ENCODE results near the gene LKAAEAR1.

Gene LKAAEAR1

DNA sequence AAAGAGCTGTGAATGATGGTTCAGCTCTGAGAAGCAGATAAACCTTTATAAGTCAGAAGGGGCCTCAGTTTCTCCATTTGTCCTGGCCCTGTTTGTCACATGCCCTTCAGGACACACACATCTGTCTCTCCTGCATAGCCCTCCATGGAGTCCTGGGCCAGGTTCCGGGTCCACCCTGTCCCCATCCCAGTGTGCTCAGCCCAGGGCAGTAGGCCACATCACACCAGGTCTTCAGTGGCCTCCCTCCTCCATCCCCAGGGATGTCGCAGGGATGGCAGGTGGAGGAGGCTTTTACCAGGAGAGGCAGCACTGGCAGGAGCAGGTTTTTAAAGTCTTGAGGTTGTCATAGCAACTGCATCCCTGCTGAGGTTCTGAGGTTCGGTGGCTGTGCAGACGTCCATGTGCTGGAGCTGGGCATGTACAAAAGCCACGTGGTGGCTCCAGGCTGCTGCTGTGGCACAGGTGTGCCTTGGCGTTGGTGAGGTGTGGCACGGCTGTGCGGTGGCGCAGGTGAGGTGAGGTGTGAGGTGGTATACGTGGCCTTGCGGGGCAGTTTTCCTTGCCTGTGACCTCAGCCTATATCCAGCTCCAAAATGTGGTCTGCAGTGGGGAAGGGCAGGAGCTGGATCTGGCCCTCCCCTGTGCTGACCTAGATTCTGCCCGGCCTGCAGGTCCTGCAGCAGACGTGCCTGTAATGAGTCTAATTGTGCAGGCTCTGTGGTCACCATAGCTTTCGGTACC is 31.1 kb upstream of the LKAAEAR1 start:
- H3K27ac Mint-ChIP-seq: no peak overlapping the region
- H3K9me3 Mint-ChIP-seq: no peaks in the 10 kb centered on the region
- peaks cover 1% of the 10 kb centered on the region for H3K27me3 Mint-ChIP-seq (ENCODE audit: low read depth)
- H3K36me3 Mint-ChIP-seq (ENCODE audit: low read depth): no peaks in the 10 kb centered on the region
- peaks cover 4% of the 10 kb centered on the region for H3K4me1 Mint-ChIP-seq (ENCODE audit: low read depth)
- H3K4me3 Mint-ChIP-seq: no peak overlapping the region
- DNase-seq (ENCODE audit: low spot score): peak; percentile 3

DNA sequence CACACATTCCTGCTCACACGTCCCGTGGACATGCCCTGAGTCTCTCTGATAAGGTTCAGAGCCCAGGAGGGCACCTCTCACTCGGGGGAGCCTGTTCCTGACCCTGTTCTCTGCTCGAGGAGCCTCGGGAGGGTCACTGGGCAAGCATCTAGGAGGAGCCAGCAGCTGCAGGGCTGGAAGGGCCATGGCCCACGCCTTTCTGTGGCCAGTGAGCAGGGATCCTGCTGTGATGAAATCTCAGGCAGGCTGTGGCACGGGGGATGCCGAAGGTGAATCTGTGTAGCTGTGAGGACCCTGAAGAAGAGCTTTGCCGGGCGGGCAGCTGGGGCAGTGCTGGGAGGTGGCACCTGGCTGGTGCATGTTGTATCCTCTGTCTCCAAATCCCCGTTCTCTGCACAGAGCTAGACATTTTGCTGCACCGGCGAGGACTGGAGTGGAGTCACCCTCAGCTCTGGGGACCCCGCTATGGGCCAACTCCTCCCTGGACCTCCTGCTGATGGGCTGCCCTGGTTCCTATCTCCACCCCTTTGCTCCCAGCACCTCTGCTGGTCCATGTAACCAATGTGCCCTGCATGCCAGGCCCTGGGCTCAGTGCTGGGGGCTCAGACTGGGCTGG is 30.3 kb upstream of the LKAAEAR1 start:
- Mint-ChIP-seq H3K9me3 (no peaks in the 10 kb centered on the region), H3K4me1 (ENCODE audit: low read depth) (no peaks in the 10 kb centered on the region), H3K4me3 (no peak overlapping the region), H3K27ac (no peak overlapping the region), H3K27me3 (ENCODE audit: low read depth) (no peaks in the 10 kb centered on the region), H3K36me3 (ENCODE audit: low read depth) (no peaks in the 10 kb centered on the region)
- peak; percentile 2 for DNase-seq (ENCODE audit: low spot score)

DNA sequence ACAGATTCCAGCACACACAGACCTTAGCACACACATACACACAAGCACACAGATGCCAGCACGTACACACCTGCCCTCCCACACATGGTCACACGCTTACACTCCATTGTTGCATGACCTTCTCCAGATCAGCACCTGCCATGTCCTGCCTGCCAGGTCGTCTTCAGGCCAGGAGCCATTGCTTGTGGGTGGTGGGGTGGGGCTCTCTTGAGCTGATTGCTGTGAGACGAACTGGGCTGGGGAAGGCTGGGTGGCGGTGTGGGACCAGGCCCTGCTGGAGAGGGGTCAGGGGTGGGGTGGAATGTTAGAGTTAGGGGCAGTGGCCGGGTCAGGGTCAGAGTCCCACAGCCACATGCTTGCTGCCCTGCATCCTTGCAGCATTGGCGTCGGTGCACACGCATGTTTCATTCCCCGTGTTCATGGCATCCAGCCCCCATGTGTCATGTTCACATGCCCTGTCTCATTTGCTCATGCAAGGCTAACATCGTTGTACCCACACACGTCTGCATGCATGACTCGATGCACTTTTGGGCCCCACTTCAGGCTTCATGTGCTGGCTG is 29.7 kb upstream of the LKAAEAR1 start:
- no peak overlapping the region for H3K4me3 Mint-ChIP-seq
- no peaks in the 10 kb centered on the region for H3K9me3 Mint-ChIP-seq
- H3K36me3 Mint-ChIP-seq (ENCODE audit: low read depth): no peaks in the 10 kb centered on the region
- DNase-seq (ENCODE audit: low spot score): peak; percentile 2
- H3K27ac Mint-ChIP-seq: no peak overlapping the region
- no peaks in the 10 kb centered on the region for H3K4me1 Mint-ChIP-seq (ENCODE audit: low read depth)
- no peaks in the 10 kb centered on the region for H3K27me3 Mint-ChIP-seq (ENCODE audit: low read depth)

DNA sequence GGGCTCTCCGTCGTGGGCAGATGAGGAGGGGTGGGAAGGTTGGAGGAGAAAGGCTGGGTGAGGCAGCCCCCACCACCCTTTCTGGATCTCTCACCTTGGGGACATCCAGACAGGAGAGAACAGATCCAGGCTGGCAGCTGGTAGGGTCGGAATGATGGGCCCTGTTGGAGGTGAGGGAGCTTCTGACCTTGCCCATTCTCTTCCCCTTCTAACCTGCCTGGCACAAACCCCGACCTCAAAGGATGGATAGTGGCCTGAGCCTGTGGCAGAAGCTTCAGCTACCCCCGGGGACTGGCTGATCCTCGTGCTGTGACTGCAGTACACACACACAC is 29.2 kb upstream of the LKAAEAR1 start:
- no peaks in the 10 kb centered on the region for H3K27me3 Mint-ChIP-seq (ENCODE audit: low read depth)
- no peaks in the 10 kb centered on the region for H3K9me3 Mint-ChIP-seq
- no peak overlapping the region for H3K27ac Mint-ChIP-seq
- DNase-seq (ENCODE audit: low spot score): no peak
- H3K4me1 Mint-ChIP-seq (ENCODE audit: low read depth): no peaks in the 10 kb centered on the region
- H3K36me3 Mint-ChIP-seq (ENCODE audit: low read depth): no peaks in the 10 kb centered on the region
- no peak overlapping the region for H3K4me3 Mint-ChIP-seq

DNA sequence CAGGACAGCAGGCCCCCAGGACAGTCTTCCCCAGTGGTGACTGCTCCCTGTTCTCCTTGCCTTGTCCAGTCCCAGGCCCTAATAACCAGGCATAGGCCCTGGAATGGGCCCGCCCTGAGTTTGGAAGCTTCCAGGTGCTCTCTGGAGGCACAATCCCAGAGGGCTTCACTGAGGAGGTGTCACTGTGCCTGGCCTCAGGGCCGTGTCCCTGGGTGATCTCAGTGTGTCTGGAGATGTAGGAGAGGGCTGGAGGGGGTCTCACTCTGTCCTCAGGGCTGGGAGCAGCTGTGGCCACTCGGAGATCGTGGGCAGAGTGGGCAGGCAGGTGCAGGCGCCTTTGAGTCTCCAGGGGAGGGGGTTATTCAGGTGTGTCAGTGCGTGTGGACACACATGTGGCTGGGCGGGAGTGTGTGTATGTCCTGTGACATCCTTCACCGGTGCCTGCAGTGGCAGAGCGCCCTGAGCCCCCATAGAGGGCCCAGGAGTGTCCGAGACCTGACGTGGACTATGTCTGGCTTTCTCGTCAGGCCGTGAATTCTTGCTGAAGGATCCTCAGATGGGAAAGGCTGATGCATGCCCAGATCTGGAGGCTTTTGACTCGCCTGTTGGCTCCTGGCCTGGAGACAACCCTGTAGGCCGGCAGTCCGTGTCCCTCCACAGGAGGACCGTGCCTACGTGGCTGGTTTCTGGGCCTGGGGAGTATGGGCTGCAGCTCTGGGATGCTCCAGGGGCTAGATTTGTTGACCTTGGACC is 28.7 kb upstream of the LKAAEAR1 start:
- DNase-seq (ENCODE audit: low spot score): peak; percentile 2
- Mint-ChIP-seq H3K27me3 (ENCODE audit: low read depth) (no peaks in the 10 kb centered on the region), H3K4me1 (ENCODE audit: low read depth) (no peaks in the 10 kb centered on the region), H3K9me3 (no peaks in the 10 kb centered on the region), H3K4me3 (no peak overlapping the region), H3K36me3 (ENCODE audit: low read depth) (no peaks in the 10 kb centered on the region), H3K27ac (no peak overlapping the region)

DNA sequence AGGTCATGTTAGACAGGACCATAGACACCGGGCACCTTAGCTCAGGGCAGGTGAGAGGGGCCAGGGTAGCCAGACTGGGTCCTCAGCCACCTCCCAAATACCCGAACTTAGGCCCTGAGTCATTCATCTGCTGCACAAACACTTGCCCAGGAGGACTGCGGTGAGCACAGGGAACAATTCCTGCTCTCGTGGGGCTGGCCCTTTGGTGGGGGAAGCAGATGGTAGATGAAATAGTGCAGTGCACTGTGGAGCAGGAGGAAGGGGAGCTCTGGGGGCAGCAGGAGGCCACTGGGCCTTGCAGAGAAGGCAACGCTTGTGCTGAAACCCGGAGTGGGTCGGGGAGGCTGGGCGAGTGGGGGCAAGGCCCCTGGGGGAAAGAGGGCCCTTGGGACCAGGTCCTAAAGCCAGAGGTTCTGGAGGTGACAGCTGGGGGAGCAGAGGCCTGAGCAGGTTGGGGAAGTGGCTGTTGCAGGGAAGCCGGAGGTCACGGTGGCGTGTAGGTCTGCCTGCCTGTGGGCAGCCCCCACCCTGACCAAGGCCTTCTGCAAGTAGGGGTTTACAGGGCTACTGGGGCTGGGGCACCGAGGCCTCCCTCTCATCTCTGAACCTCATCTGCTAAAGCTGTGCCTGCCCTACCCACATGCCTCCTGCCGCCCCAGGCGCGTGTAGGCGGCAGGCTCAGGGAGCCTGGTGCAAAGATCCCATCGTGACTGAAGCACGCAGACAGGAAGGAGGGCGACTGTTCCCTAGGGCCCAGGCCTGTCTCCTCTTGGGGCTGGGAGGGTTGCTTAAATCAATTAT is 27.8 kb upstream of the LKAAEAR1 start:
- H3K36me3 Mint-ChIP-seq (ENCODE audit: low read depth): no peaks in the 10 kb centered on the region

DNA sequence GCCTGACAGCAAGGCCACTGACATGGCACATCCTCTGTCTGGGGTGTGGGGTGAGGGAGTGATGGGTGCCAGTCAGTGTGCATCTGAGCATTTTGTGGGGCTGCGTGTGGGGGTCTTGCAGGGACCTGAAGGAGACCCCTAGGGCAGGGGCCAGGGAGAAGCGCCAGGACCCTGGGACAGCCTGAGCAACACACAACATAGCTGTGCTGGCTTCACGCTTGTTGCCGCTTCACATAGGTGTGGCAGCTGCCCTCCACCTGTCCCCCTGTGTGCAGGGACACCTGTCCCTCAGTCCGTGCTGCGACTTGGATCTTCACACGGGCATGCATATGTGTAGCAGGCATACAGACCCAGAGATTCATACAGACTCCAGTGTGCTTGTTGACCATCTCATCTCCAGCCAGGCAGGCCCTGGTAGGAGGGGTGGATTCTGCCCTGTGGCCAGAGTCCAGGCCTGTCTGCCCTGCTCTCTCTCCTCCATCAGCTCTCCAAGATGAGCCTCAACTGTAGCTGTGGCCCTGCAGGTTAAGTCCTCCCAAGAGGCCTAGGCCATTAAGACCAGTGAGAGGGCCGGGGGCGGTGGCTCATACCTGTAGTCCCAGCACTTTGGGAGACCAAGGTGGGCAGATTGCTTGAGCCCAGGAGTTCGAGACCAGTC is 26.3 kb upstream of the LKAAEAR1 start:
- DNase-seq (ENCODE audit: low spot score): peak; percentile 2
- no peak overlapping the region for H3K4me3 Mint-ChIP-seq

More for the DNA sequence above, 27.8 kb upstream of the LKAAEAR1 start:
- H3K4me3 Mint-ChIP-seq: no peak overlapping the region
- no peak overlapping the region for H3K27ac Mint-ChIP-seq
- H3K4me1 Mint-ChIP-seq (ENCODE audit: low read depth): no peaks in the 10 kb centered on the region
- no peak for DNase-seq (ENCODE audit: low spot score)
- no peaks in the 10 kb centered on the region for H3K9me3 Mint-ChIP-seq
- no peaks in the 10 kb centered on the region for H3K27me3 Mint-ChIP-seq (ENCODE audit: low read depth)

DNA sequence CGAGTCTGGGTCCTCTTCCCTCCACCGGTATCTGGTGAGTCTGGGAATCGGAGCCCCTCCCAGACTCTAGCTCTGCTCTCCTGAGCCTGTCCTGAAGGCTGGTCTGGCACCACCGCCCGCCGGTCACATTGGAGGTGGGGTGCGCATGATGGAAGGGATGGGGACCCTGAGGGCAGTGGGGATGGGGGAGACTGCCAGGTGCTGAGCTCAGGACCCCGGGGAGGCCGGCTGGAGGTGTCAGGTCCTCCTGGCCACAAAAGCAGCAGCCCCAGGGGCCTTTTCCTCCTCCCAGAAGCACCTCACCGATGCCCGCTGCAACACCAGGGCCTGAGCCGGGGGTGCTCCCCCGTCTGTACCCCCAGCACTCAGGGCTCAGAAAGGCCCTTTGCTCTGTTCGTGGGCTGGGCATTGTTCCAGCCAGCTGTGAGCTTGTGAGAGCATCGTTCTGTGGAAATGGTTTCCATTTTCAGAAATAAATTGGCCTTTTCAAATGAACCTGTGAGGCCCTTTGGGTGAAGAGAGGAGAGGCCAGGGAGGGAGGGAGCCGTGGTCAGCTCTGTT is 25.7 kb upstream of the LKAAEAR1 start:
- DNase-seq (ENCODE audit: low spot score): no peak
- H3K27me3 Mint-ChIP-seq (ENCODE audit: low read depth): no peaks in the 10 kb centered on the region
- H3K9me3 Mint-ChIP-seq: no peaks in the 10 kb centered on the region
- no peak overlapping the region for H3K4me3 Mint-ChIP-seq
- H3K27ac Mint-ChIP-seq: no peak overlapping the region
- no peaks in the 10 kb centered on the region for H3K4me1 Mint-ChIP-seq (ENCODE audit: low read depth)
- no peaks in the 10 kb centered on the region for H3K36me3 Mint-ChIP-seq (ENCODE audit: low read depth)

More for the DNA sequence above, 26.3 kb upstream of the LKAAEAR1 start:
- Mint-ChIP-seq H3K27ac (no peak overlapping the region), H3K9me3 (no peaks in the 10 kb centered on the region), H3K36me3 (ENCODE audit: low read depth) (no peaks in the 10 kb centered on the region), H3K4me1 (ENCODE audit: low read depth) (no peaks in the 10 kb centered on the region), H3K27me3 (ENCODE audit: low read depth) (no peaks in the 10 kb centered on the region)

DNA sequence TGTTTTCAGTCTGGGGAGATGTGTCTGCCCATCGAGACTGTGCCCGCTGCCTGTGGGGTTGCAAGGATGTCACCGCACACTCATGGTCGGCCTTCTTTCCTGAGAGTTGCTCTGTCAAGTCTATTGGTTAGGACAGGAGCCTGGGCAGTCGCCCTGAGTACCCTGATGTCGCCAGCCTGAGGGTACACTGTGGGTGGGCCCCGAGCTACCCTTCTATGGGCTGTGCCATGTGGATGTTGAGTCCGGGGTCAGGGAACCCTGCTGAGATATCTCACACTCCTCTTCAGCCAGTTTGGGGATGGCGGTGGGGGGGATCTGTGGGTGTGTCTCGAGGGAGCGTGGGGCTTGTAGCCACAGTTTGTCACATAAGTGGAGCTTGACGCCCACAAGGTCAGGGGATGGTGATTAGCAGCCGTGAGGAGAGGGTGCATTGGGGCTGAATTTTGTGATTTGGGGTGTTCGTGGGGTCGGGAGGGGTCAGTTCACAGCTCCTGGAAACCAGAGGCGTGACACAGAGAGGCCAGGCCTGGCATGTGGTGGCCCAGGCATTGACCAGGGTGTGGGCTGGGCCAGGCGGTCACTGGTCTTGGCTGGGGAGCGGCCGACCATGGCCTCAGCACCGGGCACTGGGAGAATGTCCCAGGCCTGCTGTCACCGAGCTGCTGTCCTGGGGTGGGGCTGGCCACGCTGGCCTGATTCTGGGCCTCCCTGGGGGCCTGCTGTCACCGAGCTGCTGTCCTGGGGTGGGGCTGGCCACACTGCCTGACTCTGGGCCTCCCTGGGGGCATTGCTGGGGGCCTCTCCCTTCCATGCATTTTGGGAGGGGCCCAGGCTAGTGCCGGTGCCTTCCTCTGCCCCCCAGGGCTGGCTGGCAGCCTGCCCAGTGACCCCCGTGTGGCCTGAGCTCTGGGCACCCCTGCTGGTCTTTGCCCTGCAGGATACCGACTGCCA is 24.8 kb upstream of the LKAAEAR1 start:
- Mint-ChIP-seq H3K4me3 (no peak overlapping the region), H3K9me3 (no peaks in the 10 kb centered on the region)

DNA sequence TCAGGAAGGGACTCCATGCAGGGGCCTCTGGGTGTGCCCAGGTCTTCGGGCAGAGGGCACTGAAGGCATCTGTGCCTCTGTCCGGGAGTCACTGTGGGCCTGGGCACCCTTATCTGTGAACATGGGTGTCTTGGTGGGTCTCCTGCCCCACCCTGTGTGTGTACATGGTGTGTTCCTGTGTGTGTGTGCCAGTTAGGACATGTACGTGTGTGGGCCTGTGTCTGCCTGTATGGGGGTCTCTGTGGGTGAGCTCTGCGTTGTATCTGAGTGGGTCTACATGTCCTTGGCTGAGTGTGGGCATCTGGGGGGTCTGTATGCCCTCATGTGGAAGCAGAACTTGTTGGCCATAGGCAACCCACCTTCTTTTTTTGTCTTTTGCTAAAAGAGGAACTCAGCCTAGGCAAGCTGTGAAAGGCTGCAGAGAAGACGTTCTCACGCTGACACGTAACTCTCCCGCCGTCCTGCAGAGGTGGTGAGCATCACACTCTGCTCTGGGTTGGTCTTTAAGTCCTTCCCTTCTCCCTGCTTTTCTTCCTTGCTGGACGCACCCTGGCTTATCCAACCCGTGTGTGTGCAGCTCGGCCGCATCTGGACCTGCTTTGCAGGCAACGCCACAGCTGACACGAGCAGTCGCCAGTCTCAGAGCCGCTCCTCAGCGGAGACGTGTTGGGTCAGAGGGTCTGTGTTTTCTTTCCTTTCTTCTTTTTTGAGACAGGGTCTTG is 23.7 kb upstream of the LKAAEAR1 start:
- no peaks in the 10 kb centered on the region for H3K36me3 Mint-ChIP-seq (ENCODE audit: low read depth)
- DNase-seq (ENCODE audit: low spot score): no peak
- no peaks in the 10 kb centered on the region for H3K9me3 Mint-ChIP-seq
- no peaks in the 10 kb centered on the region for H3K4me1 Mint-ChIP-seq (ENCODE audit: low read depth)
- H3K27ac Mint-ChIP-seq: peak overlapping the region; percentile 27
- peaks cover 8% of the 10 kb centered on the region for H3K27me3 Mint-ChIP-seq (ENCODE audit: low read depth)
- no peak overlapping the region for H3K4me3 Mint-ChIP-seq

More for the DNA sequence above, 24.8 kb upstream of the LKAAEAR1 start:
- Mint-ChIP-seq H3K4me1 (ENCODE audit: low read depth) (no peaks in the 10 kb centered on the region), H3K36me3 (ENCODE audit: low read depth) (no peaks in the 10 kb centered on the region), H3K27ac (no peak overlapping the region), H3K27me3 (ENCODE audit: low read depth) (no peaks in the 10 kb centered on the region)
- DNase-seq (ENCODE audit: low spot score): no peak

DNA sequence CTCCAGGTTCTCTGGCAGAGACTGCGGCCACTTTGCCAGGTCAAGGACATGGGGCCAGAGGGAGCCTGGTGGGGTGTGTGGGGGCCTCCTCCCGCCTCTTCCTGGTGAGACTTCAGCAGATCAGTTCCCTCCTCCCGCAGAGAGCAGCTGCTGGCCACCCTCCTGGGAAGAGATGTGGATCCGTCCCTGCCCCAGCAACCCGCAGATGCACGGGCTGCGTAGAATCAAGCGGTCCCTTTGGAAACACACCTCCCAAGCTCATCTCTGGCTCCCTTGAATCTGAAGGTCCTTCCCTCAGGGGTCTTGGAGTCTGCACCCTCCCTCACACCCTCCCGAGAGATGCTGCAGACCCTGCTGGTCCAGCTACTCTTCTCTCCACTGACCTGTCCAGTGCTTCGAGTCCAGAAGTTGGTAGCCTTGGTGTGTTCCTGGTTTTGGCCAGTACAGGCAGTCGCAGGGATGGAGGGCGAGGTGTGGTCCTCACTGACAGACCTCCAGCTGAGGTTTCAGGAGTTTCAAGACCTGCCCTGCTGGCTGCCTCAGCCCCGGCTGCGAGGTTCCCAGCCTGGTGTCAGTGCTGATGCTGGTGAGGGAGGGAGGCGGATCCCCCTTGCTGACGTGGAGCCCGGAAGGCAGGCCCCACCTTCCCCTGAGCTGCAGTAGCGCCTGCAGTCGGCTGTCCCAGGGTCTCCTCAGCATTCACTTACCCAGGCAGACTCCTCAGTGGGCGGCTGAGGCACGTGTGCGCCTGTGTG is 23.0 kb upstream of the LKAAEAR1 start, which contains the start of gene NPBWR2:
NPBWR2 (minus strand) TSS at position 585 of the 755 bp plus-strand sequence. CDS start 734 bp downstream, outside the sequence.
- no peak within 1 kb of the TSS for H3K4me3 Mint-ChIP-seq
- no peaks in the 10 kb centered on the region for H3K9me3 Mint-ChIP-seq
- DNase-seq (ENCODE audit: low spot score): no peak
- peak within 1 kb of the TSS; percentile 27 for H3K27ac Mint-ChIP-seq
- no peaks in the 10 kb centered on the region for H3K4me1 Mint-ChIP-seq (ENCODE audit: low read depth)
- no peaks in the 10 kb centered on the region for H3K36me3 Mint-ChIP-seq (ENCODE audit: low read depth)
- H3K27me3 Mint-ChIP-seq (ENCODE audit: low read depth): peaks cover 12% of the 10 kb centered on the region
